HepG2 (cell line): ENCODE measurements around the gene MYCBPAP. TPM values are rescaled to one million over a fixed set of nuclear protein-coding genes. Genes with fewer than 3 reads are reported as not detected.
A peak's percentile ranks its signal among the peaks of the same experiment; 100 is the strongest.

Source experiments
- EEA1 ChIP-seq: sonication (generic); formaldehyde crosslinking; IDR thresholded peaks from 2 replicates; pipeline ENCODE4 v1.5.1; 2020; ENCODE audit warnings: mild to moderate bottlenecking, missing genetic modification reagents, borderline replicate concordance
- ETV6 ChIP-seq: sonication (generic); formaldehyde crosslinking; conservative IDR thresholded peaks from 2 replicates; pipeline ENCODE4 v1.4.0; 2020; ENCODE audit warnings: missing genetic modification reagents
- FOXJ3 ChIP-seq: sonication (generic); formaldehyde crosslinking; IDR thresholded peaks from 2 replicates; pipeline ENCODE4 v1.4.0; 2020; ENCODE audit warnings: missing genetic modification reagents, mild to moderate bottlenecking, borderline replicate concordance
- FOXO1 ChIP-seq: sonication (generic); formaldehyde crosslinking; IDR thresholded peaks from 2 replicates; pipeline ENCODE4 v1.4.0; 2020; ENCODE audit warnings: missing genetic modification reagents
- HNF4G ChIP-seq, 2 experiments: sonication (generic) in 1 of 2; formaldehyde crosslinking in 1 of 2; IDR thresholded peaks; 2 replicates each; pipeline versions ENCODE4 v1.4.0 to v1.6.1; 2011 to 2020; ENCODE audit warnings: borderline replicate concordance in 2 of 2, low read depth in 2 of 2, mild to moderate bottlenecking in 2 of 2, low read length in 1 of 2, missing genetic modification reagents in 1 of 2, moderate library complexity in 1 of 2
- HNRNPH1 ChIP-seq: fragments of 200-400 bp; formaldehyde crosslinking; optimal IDR thresholded peaks from 2 replicates; pipeline ENCODE3; 2017; ENCODE audit warnings: mild to moderate bottlenecking, low read depth, low read length
- IRF2 ChIP-seq: IDR thresholded peaks from 2 replicates; pipeline ENCODE4 v1.6.1; 2018; ENCODE audit warnings: missing genetic modification reagents, missing compliant biosample characterization
- KDM3A ChIP-seq: IDR thresholded peaks from 2 replicates; pipeline ENCODE4 v1.6.1; 2018; ENCODE audit warnings: low read depth, missing compliant biosample characterization
- MAFG ChIP-seq: sonication (generic); formaldehyde crosslinking; IDR thresholded peaks from 2 replicates; pipeline ENCODE4 v1.5.1; 2020; ENCODE audit warnings: mild to moderate bottlenecking, missing genetic modification reagents
- SATB2 ChIP-seq: sonication (generic); formaldehyde crosslinking; IDR thresholded peaks from 2 replicates; pipeline ENCODE4 v1.5.0; 2020; ENCODE audit warnings: missing genetic modification reagents
- SMAD9 ChIP-seq: sonication (generic); formaldehyde crosslinking; IDR thresholded peaks from 2 replicates; pipeline ENCODE4 v1.5.1; 2020; ENCODE audit warnings: mild to moderate bottlenecking, missing genetic modification reagents
- YEATS2 ChIP-seq: sonication (generic); formaldehyde crosslinking; IDR thresholded peaks from 2 replicates; pipeline ENCODE4 v1.4.0; 2020; ENCODE audit warnings: missing genetic modification reagents, borderline replicate concordance
- ZNF142 ChIP-seq: sonication (generic); formaldehyde crosslinking; IDR thresholded peaks from 2 replicates; pipeline ENCODE4 v1.4.0; 2020; ENCODE audit warnings: missing genetic modification reagents
- ZNF33B ChIP-seq: sonication (generic); formaldehyde crosslinking; IDR thresholded peaks from 2 replicates; pipeline ENCODE4 v1.5.1; 2020; ENCODE audit warnings: mild to moderate bottlenecking, missing genetic modification reagents
- ZNF430 ChIP-seq: sonication (generic); formaldehyde crosslinking; IDR thresholded peaks from 2 replicates; pipeline ENCODE4 v1.9.0; 2021; ENCODE audit warnings: mild to moderate bottlenecking, missing genetic modification reagents
- ZSCAN9 ChIP-seq: IDR thresholded peaks from 2 replicates; pipeline ENCODE4 v1.6.1; 2016; ENCODE audit warnings: borderline replicate concordance
- polyA plus RNA-seq, 8 experiments: library from polyadenylated mRNA; depleted of rRNA in 3 of 8; stranded (reverse) in 7 of 8; unstranded in 1 of 8; fragments of >200 nt; fragmentation: Illumina TruSeq in 4 of 8; extraction: Trizol in 4 of 8; gene quantifications; 2 replicates each; pipeline versions ENCODE4 v1.2.1 to v1.2.3, GENCODE V29; 2011 to 2016; ENCODE audit warnings: low read depth in 4 of 8, missing spikeins in 1 of 8, mixed read lengths in 1 of 8; ENCODE audit not compliant: insufficient read depth in 1 of 8
- total RNA-seq, 5 experiments: library from RNA; depleted of rRNA; stranded (reverse); fragments of >200 nt; fragmentation: Illumina TruSeq; extraction: Trizol; gene quantifications; 2 replicates each; pipeline ENCODE4 v1.2.3, GENCODE V29; 2016; ENCODE audit warnings: low read depth in 1 of 5
- TF ChIP-seq, protein P1 (sequence below): sonication (generic); formaldehyde crosslinking; IDR thresholded peaks from 2 replicates; pipeline ENCODE4 v1.8.1; 2023; ENCODE audit warnings: mild to moderate bottlenecking, missing genetic modification reagents
- TF ChIP-seq, protein P2 (sequence below): sonication (generic); formaldehyde crosslinking; IDR thresholded peaks from 2 replicates; pipeline ENCODE4 v1.8.1; 2023; ENCODE audit warnings: mild to moderate bottlenecking, missing genetic modification reagents, borderline replicate concordance
- TF ChIP-seq, protein P3 (sequence below): sonication (generic); IDR thresholded peaks from 2 replicates; pipeline ENCODE4 v1.6.1; 2016; ENCODE audit warnings: low read depth, borderline replicate concordance
- TF ChIP-seq, protein P4 (sequence below), 2 experiments: sonication (generic) in 1 of 2; formaldehyde crosslinking in 1 of 2; IDR thresholded peaks; 2 replicates each; pipeline versions ENCODE4 v1.4.0 to v1.6.1; 2018 to 2020; ENCODE audit warnings: missing genetic modification reagents in 2 of 2, borderline replicate concordance in 1 of 2, low read depth in 1 of 2, mild to moderate bottlenecking in 1 of 2, missing biosample characterization in 1 of 2

Gene MYCBPAP
- total and polyA plus RNA-seq, 2 of the 13 experiments (the other 11 are each of a cell fraction or from before 2014, with no cell fraction given), result 0.22 to 0.24 TPM

DNA sequence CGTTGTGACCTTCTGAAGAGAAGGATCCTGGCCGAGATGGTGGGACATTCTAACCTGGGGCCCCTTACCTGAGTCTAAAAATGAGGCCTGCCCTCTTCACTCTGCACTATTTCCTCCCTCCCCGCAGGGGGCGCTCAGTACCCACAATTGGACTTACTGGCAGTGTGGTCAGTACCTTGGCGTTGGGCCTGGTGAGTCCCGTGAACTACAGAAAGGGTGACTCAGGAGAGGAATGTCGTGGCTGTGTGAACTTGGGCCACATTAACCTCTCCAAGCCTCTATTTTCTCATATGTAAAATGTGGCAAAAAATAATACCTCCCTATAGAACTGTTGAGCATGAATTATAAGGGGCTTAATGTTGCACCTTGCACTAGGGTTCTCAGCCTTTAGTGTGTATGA lies 25.7 kb upstream of the MYCBPAP start (continued):
- TF ChIP-seq ZNF142 (CRISPR knock-in tag) (no peak), ZNF430 (CRISPR knock-in tag) (no peak), YEATS2 (CRISPR knock-in tag) (peak; percentile 76; the same call in 1 of the 2 replicates), IRF2 (CRISPR knock-in tag) (peak; percentile 87), HNRNPH1 (no peak), MAFG (CRISPR knock-in tag) (no peak), EEA1 (CRISPR knock-in tag) (no peak), SATB2 (no peak), HNF4G (IDR thresholded peaks at IDR 0.05; ENCODE audit: borderline replicate concordance, low read depth, low read length) (no peak), HNF4G (CRISPR knock-in tag; IDR thresholded peaks at IDR 0.05; ENCODE audit: borderline replicate concordance, low read depth) (no peak; the same call in 1 of the 2 replicates), KDM3A (CRISPR knock-in tag) (peak; percentile 86; the same call in 1 of the 2 replicates), ZSCAN9 (CRISPR knock-in tag) (peak; percentile 42; the same call in 1 of the 2 replicates), ZNF33B (CRISPR knock-in tag) (no peak), ETV6 (no peak), FOXO1 (peak; percentile 33; the same call in 1 of the 2 replicates), FOXJ3 (CRISPR knock-in tag) (0 out of 2 replicates have a peak, but pooled peaks have one; percentile 14), SMAD9 (CRISPR knock-in tag) (no peak)
- TF ChIP-seq, protein P1, sequence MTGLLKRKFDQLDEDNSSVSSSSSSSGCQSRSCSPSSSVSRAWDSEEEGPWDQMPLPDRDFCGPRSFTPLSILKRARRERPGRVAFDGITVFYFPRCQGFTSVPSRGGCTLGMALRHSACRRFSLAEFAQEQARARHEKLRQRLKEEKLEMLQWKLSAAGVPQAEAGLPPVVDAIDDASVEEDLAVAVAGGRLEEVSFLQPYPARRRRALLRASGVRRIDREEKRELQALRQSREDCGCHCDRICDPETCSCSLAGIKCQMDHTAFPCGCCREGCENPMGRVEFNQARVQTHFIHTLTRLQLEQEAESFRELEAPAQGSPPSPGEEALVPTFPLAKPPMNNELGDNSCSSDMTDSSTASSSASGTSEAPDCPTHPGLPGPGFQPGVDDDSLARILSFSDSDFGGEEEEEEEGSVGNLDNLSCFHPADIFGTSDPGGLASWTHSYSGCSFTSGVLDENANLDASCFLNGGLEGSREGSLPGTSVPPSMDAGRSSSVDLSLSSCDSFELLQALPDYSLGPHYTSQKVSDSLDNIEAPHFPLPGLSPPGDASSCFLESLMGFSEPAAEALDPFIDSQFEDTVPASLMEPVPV (CRISPR knock-in tag), result no peak
- TF ChIP-seq, protein P2, sequence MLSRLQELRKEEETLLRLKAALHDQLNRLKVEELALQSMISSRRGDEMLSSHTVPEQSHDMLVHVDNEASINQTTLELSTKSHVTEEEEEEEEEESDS (CRISPR knock-in tag), result no peak
- TF ChIP-seq, protein P3, sequence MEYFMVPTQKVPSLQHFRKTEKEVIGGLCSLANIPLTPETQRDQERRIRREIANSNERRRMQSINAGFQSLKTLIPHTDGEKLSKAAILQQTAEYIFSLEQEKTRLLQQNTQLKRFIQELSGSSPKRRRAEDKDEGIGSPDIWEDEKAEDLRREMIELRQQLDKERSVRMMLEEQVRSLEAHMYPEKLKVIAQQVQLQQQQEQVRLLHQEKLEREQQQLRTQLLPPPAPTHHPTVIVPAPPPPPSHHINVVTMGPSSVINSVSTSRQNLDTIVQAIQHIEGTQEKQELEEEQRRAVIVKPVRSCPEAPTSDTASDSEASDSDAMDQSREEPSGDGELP, result no peak
- TF ChIP-seq, protein P4, sequence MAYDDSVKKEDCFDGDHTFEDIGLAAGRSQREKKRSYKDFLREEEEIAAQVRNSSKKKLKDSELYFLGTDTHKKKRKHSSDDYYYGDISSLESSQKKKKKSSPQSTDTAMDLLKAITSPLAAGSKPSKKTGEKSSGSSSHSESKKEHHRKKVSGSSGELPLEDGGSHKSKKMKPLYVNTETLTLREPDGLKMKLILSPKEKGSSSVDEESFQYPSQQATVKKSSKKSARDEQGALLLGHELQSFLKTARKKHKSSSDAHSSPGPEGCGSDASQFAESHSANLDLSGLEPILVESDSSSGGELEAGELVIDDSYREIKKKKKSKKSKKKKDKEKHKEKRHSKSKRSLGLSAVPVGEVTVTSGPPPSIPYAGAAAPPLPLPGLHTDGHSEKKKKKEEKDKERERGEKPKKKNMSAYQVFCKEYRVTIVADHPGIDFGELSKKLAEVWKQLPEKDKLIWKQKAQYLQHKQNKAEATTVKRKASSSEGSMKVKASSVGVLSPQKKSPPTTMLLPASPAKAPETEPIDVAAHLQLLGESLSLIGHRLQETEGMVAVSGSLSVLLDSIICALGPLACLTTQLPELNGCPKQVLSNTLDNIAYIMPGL (CRISPR knock-in tag; IDR thresholded peaks at IDR 0.05; ENCODE audit: borderline replicate concordance in 1 of 2, low read depth in 1 of 2), result peak; percentile 78 to 89; a peak in 3 of 4 replicates
